HEK293T (cell line): ENCODE data around the gene SGK2.

Experiments
- CTCF ChIA-PET: fragments of 350-600 bp; formaldehyde crosslinking; extraction: SDS; loops from one replicate; lab custom pipeline; 2021; ENCODE audit warnings: antibody characterized with exemption, inconsistent platforms; lab: Yijun Ruan, JAX
- POLR2A ChIA-PET: fragments of 350-600 bp; formaldehyde crosslinking; extraction: SDS; loops from one replicate; lab custom pipeline; 2020; ENCODE audit warnings: antibody characterized with exemption, inconsistent platforms; lab: Yijun Ruan, JAX
- DNase-seq: peaks from one replicate; pipeline ENCODE4 v3.0.0; 2012; ENCODE audit warnings: mixed read lengths; ENCODE audit errors: extremely low spot score
- ARNT ChIP-seq: fragments of 450-650 bp; IDR thresholded peaks from 2 replicates; pipeline ENCODE4 v1.6.1; 2017; ENCODE audit warnings: mild to moderate bottlenecking
- BHLHE40 ChIP-seq: fragments of 450-650 bp; IDR thresholded peaks from 2 replicates; pipeline ENCODE4 v1.6.1; 2016; ENCODE audit warnings: mild to moderate bottlenecking, moderate library complexity, borderline replicate concordance
- CTBP1 ChIP-seq: fragments of 450-650 bp; IDR thresholded peaks from 2 replicates; pipeline ENCODE4 v1.6.1; 2016; ENCODE audit warnings: borderline replicate concordance
- ELF4 ChIP-seq: fragments of 450-650 bp; IDR thresholded peaks from 2 replicates; pipeline ENCODE4 v1.6.1; 2017; ENCODE audit warnings: antibody characterized with exemption
- FOXA1 ChIP-seq: fragments of 450-650 bp; IDR thresholded peaks from 2 replicates; pipeline ENCODE4 v1.6.1; 2016; ENCODE audit warnings: mild to moderate bottlenecking
- FOXK2 ChIP-seq: fragments of 450-650 bp; IDR thresholded peaks from 2 replicates; pipeline ENCODE4 v1.6.1; 2016; ENCODE audit warnings: mild to moderate bottlenecking
- FOXM1 ChIP-seq: fragments of 450-650 bp; IDR thresholded peaks from 2 replicates; pipeline ENCODE4 v1.6.1; 2017; ENCODE audit warnings: mild to moderate bottlenecking, borderline replicate concordance
- HDGF ChIP-seq: fragments of 450-650 bp; IDR thresholded peaks from 2 replicates; pipeline ENCODE4 v1.6.1; 2017; ENCODE audit warnings: antibody characterized with exemption, borderline replicate concordance
- L3MBTL2 ChIP-seq: fragments of 450-650 bp; conservative IDR thresholded peaks from 2 replicates; pipeline ENCODE4 v1.6.1; 2016; ENCODE audit warnings: mild to moderate bottlenecking
- LEF1 ChIP-seq: fragments of 450-650 bp; IDR thresholded peaks from 2 replicates; pipeline ENCODE4 v1.6.1; 2017; ENCODE audit warnings: mild to moderate bottlenecking, borderline replicate concordance
- NFRKB ChIP-seq: fragments of 450-650 bp; IDR thresholded peaks from 2 replicates; pipeline ENCODE4 v1.6.1; 2016; ENCODE audit warnings: mild to moderate bottlenecking, moderate library complexity
- PKNOX1 ChIP-seq: fragments of 450-650 bp; IDR thresholded peaks from 2 replicates; pipeline ENCODE4 v1.6.1; 2016
- SP1 ChIP-seq: fragments of 450-650 bp; IDR thresholded peaks from 2 replicates; pipeline ENCODE4 v1.6.1; 2017
- SUZ12 ChIP-seq: fragments of 450-650 bp; IDR thresholded peaks from 2 replicates; pipeline ENCODE4 v1.6.1; 2016; ENCODE audit warnings: mild to moderate bottlenecking
- TARDBP ChIP-seq: fragments of 450-650 bp; IDR thresholded peaks from 2 replicates; pipeline ENCODE4 v1.6.1; 2016
- ZNF384 ChIP-seq: fragments of 450-650 bp; IDR thresholded peaks from 2 replicates; pipeline ENCODE4 v1.6.1; 2016

SGK2 gene

GRCh38 chr20:43571771-43572170 is 12.9 kb downstream of the SGK2 start:
- DNase-seq = no peak
- POLR2A ChIA-PET = no interaction called here
- CTCF ChIA-PET = interaction anchor here (1.1 kb wide), 1 partner anchor 34 kb away, joined by 3 read pairs; no protein-coding TSS in a partner anchor
- TF ChIP-seq LEF1 = no peak
- TF ChIP-seq BHLHE40 = no peak
- TF ChIP-seq ARNT = no peak
- no peak for TF ChIP-seq ZNF384
- no peak for TF ChIP-seq L3MBTL2
- TF ChIP-seq ELF4 = no peak
- no peak for TF ChIP-seq FOXK2
- no peak for TF ChIP-seq PKNOX1
- TF ChIP-seq TARDBP = no peak
- TF ChIP-seq FOXA1 = no peak
- TF ChIP-seq SP1 = no peak
- TF ChIP-seq HDGF = no peak
- TF ChIP-seq SUZ12 = no peak

- TF ChIP-seq L3MBTL2 (no peak), SP1 (no peak), ZNF384 (no peak), FOXA1 (no peak), FOXM1 (no peak), BHLHE40 (no peak), NFRKB (no peak), HDGF (no peak)
- ChIA-PET CTCF (no interaction called here), POLR2A (no interaction called here)
- no peak for DNase-seq
These were observed 14.1 kb downstream of the SGK2 start for GRCh38 chr20:43572891-43573290.

- POLR2A ChIA-PET = interaction anchor here (1.0 kb wide), 1 partner anchor 15 kb away, joined by 4 read pairs; the partner anchor contains the start of gene IFT52
- TF ChIP-seq HDGF = no peak
- TF ChIP-seq ZNF384 = no peak
- DNase-seq = no peak
- CTCF ChIA-PET = no interaction called here
These were observed 17.3 kb downstream of the SGK2 start for GRCh38 chr20:43576108-43576507.

- CTCF ChIA-PET = no interaction called here
- DNase-seq = no peak
- POLR2A ChIA-PET = interaction anchor here (1.2 kb wide), 1 partner anchor 11 kb away, joined by 3 read pairs; the partner anchor contains the start of gene IFT52
- TF ChIP-seq CTBP1 = no peak
- TF ChIP-seq TARDBP = no peak
- no peak for TF ChIP-seq SUZ12
- no peak for TF ChIP-seq LEF1
- no peak for TF ChIP-seq PKNOX1
These were observed 21.3 kb downstream of the SGK2 start for GRCh38 chr20:43579861-43580793.

GRCh38 chr20:43583133-43583864 is 24.5 kb downstream of the SGK2 start:
- TF ChIP-seq ARNT = no peak
- ChIA-PET CTCF (no interaction called here), POLR2A (interaction anchor here (0.8 kb wide), 1 partner anchor 85 kb away, joined by 3 read pairs; no protein-coding TSS in a partner anchor)
- no peak for DNase-seq

- TF ChIP-seq FOXA1 (no peak), SP1 (no peak), PKNOX1 (no peak), NFRKB (no peak), ARNT (no peak), L3MBTL2 (no peak), TARDBP (no peak), ZNF384 (no peak), SUZ12 (no peak), LEF1 (no peak), BHLHE40 (no peak), FOXK2 (no peak), ELF4 (no peak), FOXM1 (no peak), CTBP1 (no peak), HDGF (no peak)
- ChIA-PET POLR2A (interaction anchor here (0.8 kb wide), 1 partner anchor 84 kb away, joined by 3 read pairs; no protein-coding TSS in a partner anchor), CTCF (no interaction called here)
- no peak for DNase-seq
These were observed 25.2 kb downstream of the SGK2 start for GRCh38 chr20:43583982-43584432.
